GM23338 (cell line): ENCODE measurements around the gene CAPN9. TPM values are rescaled to one million over a fixed set of nuclear protein-coding genes. Genes with fewer than 3 reads are reported as not detected.

Source experiments
- ATAC-seq: fragments of 200-7000 bp; cut with Tn5 transposase; 3 replicates; pipeline ENCODE4 v1.9.1; 2020
- DNase-seq: peaks from one replicate; pipeline ENCODE4 v3.0.0-alpha.2; 2015; ENCODE audit warnings: low spot score
- H2AFZ ChIP-seq: fragments of 200-600 bp; sonication (generic); 2 replicates; pipeline ENCODE4 v1.8.0; 2016; ENCODE audit warnings: antibody characterized with exemption, mild to moderate bottlenecking, moderate library complexity
- H3F3A ChIP-seq: fragments of 200-600 bp; sonication (generic); replicated peaks from 2 replicates; pipeline ENCODE4 v1.8.0; 2017; ENCODE audit warnings: antibody characterized with exemption, mixed run types, low read depth
- H3K27ac ChIP-seq: fragments of 200-600 bp; sonication (generic); 2 replicates; pipeline ENCODE4 v1.6.1; 2016; ENCODE audit warnings: low read depth
- H3K27me3 ChIP-seq: fragments of 200-600 bp; sonication (generic); 2 replicates; pipeline ENCODE4 v1.8.0; 2016; ENCODE audit warnings: mild to moderate bottlenecking, mixed run types, moderate library complexity; ENCODE audit not compliant: insufficient read depth
- H3K36me3 ChIP-seq: fragments of 200-600 bp; sonication (generic); 2 replicates; pipeline ENCODE4 v1.8.0; 2016; ENCODE audit warnings: mild to moderate bottlenecking; ENCODE audit not compliant: insufficient read depth
- H3K4me1 ChIP-seq: fragments of 200-600 bp; sonication (generic); 2 replicates; pipeline ENCODE4 v1.8.0; 2016; ENCODE audit warnings: mild to moderate bottlenecking, moderate library complexity; ENCODE audit not compliant: insufficient read depth
- H3K4me2 ChIP-seq: fragments of 200-600 bp; sonication (generic); 2 replicates; pipeline ENCODE4 v1.7.1; 2017; ENCODE audit warnings: mixed run types
- H3K4me3 ChIP-seq: fragments of 200-600 bp; sonication (generic); 2 replicates; pipeline ENCODE4 v1.6.1; 2016; ENCODE audit warnings: mixed run types
- H3K79me2 ChIP-seq: fragments of 200-600 bp; sonication (generic); replicated peaks from 2 replicates; pipeline ENCODE4 v1.8.0; 2017; ENCODE audit warnings: mild to moderate bottlenecking; ENCODE audit not compliant: insufficient read depth
- H3K9me2 ChIP-seq: fragments of 200-600 bp; sonication (generic); 2 replicates; pipeline ENCODE4 v1.8.0; 2017; ENCODE audit not compliant: insufficient read depth
- H4K20me1 ChIP-seq: fragments of 200-600 bp; sonication (generic); replicated peaks from 2 replicates; pipeline ENCODE4 v1.8.0; 2017; ENCODE audit warnings: mild to moderate bottlenecking; ENCODE audit not compliant: insufficient read depth
- H3K27ac Mint-ChIP-seq: 2 replicates; pipeline ENCODE4 v1.8.0; 2020; ENCODE audit warnings: inconsistent platforms, mild to moderate bottlenecking, moderate library complexity, mixed read lengths
- H3K27me3 Mint-ChIP-seq: 3 replicates; pipeline ENCODE4 v1.8.0; 2022; ENCODE audit warnings: low read depth, mild to moderate bottlenecking, moderate library complexity, mixed read lengths, inconsistent platforms; ENCODE audit not compliant: insufficient read depth, poor library complexity
- H3K36me3 Mint-ChIP-seq: 3 replicates; pipeline ENCODE4 v1.8.0; 2021; ENCODE audit warnings: low read depth, mild to moderate bottlenecking, inconsistent platforms, moderate library complexity, mixed read lengths
- H3K4me1 Mint-ChIP-seq: 3 replicates; pipeline ENCODE4 v1.8.0; 2020; ENCODE audit warnings: mild to moderate bottlenecking, inconsistent platforms, mixed read lengths
- H3K4me3 Mint-ChIP-seq: 3 replicates; pipeline ENCODE4 v1.8.0; 2021; ENCODE audit warnings: moderate library complexity, mild to moderate bottlenecking, inconsistent platforms, mixed read lengths
- H3K9me3 Mint-ChIP-seq: 3 replicates; pipeline ENCODE4 v1.8.0; 2020; ENCODE audit warnings: moderate library complexity, mild to moderate bottlenecking, inconsistent platforms, mixed read lengths
- ETS1 ChIP-seq: IDR thresholded peaks from 2 replicates; pipeline ENCODE4 v1.6.1; 2016; ENCODE audit warnings: antibody characterized with exemption
- EZH2 ChIP-seq: fragments of 200-600 bp; sonication (generic); IDR thresholded peaks from one replicate; pipeline ENCODE4 v1.8.0; 2017; ENCODE audit warnings: antibody characterized with exemption, mild to moderate bottlenecking, low read depth; ENCODE audit not compliant: unreplicated experiment
- JUNB ChIP-seq: IDR thresholded peaks from one replicate; pipeline ENCODE4 v1.6.1; 2016; ENCODE audit warnings: antibody characterized with exemption; ENCODE audit not compliant: unreplicated experiment
- NANOG ChIP-seq: IDR thresholded peaks from 2 replicates; pipeline ENCODE4 v1.6.1; 2016; ENCODE audit warnings: antibody characterized with exemption, borderline replicate concordance
- POLR2AphosphoS5 ChIP-seq: IDR thresholded peaks from 2 replicates; pipeline ENCODE4 v1.6.1; 2016; ENCODE audit warnings: antibody characterized with exemption, low read depth
- ZNF331 ChIP-seq: fragments of 250-450 bp; sonication (Bioruptor Pico); IDR thresholded peaks from 2 replicates; pipeline ENCODE4 v1.5.0; 2020; ENCODE audit warnings: low read depth, mild to moderate bottlenecking, moderate library complexity
- ZNF462 ChIP-seq: fragments of 250-450 bp; sonication (Bioruptor Pico); IDR thresholded peaks from 2 replicates; pipeline ENCODE4 v1.5.0; 2020; ENCODE audit warnings: mild to moderate bottlenecking, moderate library complexity
- polyA plus RNA-seq: library from polyadenylated mRNA; unstranded; fragments of >200 nt; fragmentation: Nextera tagmentation; extraction: Ambion mirVana; gene quantifications from 2 replicates; pipeline ENCODE4 v1.2.1, GENCODE V29; 2016
- total RNA-seq: library from RNA; depleted of rRNA; stranded (reverse); fragments of >200 nt; shearing (Covaris generic); gene quantifications from 2 replicates; pipeline ENCODE4 v1.2.3, GENCODE V29; 2014
- TF ChIP-seq, protein P1 (sequence below): IDR thresholded peaks from one replicate; pipeline ENCODE4 v1.6.1; 2018; ENCODE audit warnings: antibody characterized with exemption; ENCODE audit not compliant: unreplicated experiment
- TF ChIP-seq, protein P2 (sequence below), 2 experiments: fragments of 200-600 bp in 1 of 2; sonication (generic) in 1 of 2; conservative IDR thresholded peaks; 2 replicates each; pipeline versions ENCODE4 v1.5.1 to v1.6.1; 2016 to 2017; ENCODE audit warnings: antibody characterized with exemption in 2 of 2, low read depth in 2 of 2, mild to moderate bottlenecking in 2 of 2, moderate library complexity in 1 of 2

CAPN9 gene
- total and polyA plus RNA-seq, 2 experiments from 2014 or later: 0.07 TPM; not detected in 1

GRCh38 chr1:230763927-230764591 lies 16.9 kb downstream of the CAPN9 start (continued):
- TF ChIP-seq ZNF462 (CRISPR knock-in tag) (no peak), ETS1 (no peak), EZH2 (no peak), NANOG (no peak), ZNF331 (CRISPR knock-in tag) (no peak)

- H3K9me3 Mint-ChIP-seq: peaks cover 4% of the 10 kb centered on the region; the same call in 1 of the 3 replicates
- ATAC-seq (no peak), DNase-seq (no peak)
- no peak overlapping the region for H3K4me3 ChIP-seq
- no peak overlapping the region for H3K27ac ChIP-seq
- no peaks in the 10 kb centered on the region for H3F3A ChIP-seq
- H3K36me3 ChIP-seq: no peaks in the 10 kb centered on the region
- 0 out of 2 replicates have a peak, but pooled peaks cover 5% of the 10 kb centered on the region for H3K9me2 ChIP-seq
- no peaks in the 10 kb centered on the region for H3K79me2 ChIP-seq
- H3K27me3 ChIP-seq: no peaks in the 10 kb centered on the region
- peaks cover 9% of the 10 kb centered on the region for H3K27me3 Mint-ChIP-seq
- no peak overlapping the region for H3K4me2 ChIP-seq
- H3K36me3 Mint-ChIP-seq: no peaks in the 10 kb centered on the region
- no peak overlapping the region for H3K4me3 Mint-ChIP-seq
- no peaks in the 10 kb centered on the region for H4K20me1 ChIP-seq
- peaks cover 4% of the 10 kb centered on the region; the same call in 2 of the 3 replicates for H3K4me1 Mint-ChIP-seq
- H2AFZ ChIP-seq: no peak overlapping the region
- H3K27ac Mint-ChIP-seq: no peak overlapping the region
- H3K4me1 ChIP-seq: no peaks in the 10 kb centered on the region
- TF ChIP-seq POLR2AphosphoS5 (no peak), JUNB (no peak), NANOG (no peak)
- TF ChIP-seq, protein P1, sequence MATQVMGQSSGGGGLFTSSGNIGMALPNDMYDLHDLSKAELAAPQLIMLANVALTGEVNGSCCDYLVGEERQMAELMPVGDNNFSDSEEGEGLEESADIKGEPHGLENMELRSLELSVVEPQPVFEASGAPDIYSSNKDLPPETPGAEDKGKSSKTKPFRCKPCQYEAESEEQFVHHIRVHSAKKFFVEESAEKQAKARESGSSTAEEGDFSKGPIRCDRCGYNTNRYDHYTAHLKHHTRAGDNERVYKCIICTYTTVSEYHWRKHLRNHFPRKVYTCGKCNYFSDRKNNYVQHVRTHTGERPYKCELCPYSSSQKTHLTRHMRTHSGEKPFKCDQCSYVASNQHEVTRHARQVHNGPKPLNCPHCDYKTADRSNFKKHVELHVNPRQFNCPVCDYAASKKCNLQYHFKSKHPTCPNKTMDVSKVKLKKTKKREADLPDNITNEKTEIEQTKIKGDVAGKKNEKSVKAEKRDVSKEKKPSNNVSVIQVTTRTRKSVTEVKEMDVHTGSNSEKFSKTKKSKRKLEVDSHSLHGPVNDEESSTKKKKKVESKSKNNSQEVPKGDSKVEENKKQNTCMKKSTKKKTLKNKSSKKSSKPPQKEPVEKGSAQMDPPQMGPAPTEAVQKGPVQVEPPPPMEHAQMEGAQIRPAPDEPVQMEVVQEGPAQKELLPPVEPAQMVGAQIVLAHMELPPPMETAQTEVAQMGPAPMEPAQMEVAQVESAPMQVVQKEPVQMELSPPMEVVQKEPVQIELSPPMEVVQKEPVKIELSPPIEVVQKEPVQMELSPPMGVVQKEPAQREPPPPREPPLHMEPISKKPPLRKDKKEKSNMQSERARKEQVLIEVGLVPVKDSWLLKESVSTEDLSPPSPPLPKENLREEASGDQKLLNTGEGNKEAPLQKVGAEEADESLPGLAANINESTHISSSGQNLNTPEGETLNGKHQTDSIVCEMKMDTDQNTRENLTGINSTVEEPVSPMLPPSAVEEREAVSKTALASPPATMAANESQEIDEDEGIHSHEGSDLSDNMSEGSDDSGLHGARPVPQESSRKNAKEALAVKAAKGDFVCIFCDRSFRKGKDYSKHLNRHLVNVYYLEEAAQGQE: no peak
- TF ChIP-seq, protein P2, sequence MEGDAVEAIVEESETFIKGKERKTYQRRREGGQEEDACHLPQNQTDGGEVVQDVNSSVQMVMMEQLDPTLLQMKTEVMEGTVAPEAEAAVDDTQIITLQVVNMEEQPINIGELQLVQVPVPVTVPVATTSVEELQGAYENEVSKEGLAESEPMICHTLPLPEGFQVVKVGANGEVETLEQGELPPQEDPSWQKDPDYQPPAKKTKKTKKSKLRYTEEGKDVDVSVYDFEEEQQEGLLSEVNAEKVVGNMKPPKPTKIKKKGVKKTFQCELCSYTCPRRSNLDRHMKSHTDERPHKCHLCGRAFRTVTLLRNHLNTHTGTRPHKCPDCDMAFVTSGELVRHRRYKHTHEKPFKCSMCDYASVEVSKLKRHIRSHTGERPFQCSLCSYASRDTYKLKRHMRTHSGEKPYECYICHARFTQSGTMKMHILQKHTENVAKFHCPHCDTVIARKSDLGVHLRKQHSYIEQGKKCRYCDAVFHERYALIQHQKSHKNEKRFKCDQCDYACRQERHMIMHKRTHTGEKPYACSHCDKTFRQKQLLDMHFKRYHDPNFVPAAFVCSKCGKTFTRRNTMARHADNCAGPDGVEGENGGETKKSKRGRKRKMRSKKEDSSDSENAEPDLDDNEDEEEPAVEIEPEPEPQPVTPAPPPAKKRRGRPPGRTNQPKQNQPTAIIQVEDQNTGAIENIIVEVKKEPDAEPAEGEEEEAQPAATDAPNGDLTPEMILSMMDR (conservative IDR thresholded peaks at IDR 0.05; ENCODE audit: low read depth in 2 of 2): no peak
Observed at GRCh38 chr1:230766318-230766717, 19.1 kb downstream of the CAPN9 start.
